ENCODE results near the gene ISCU.
A peak's percentile ranks its signal among the peaks of the same experiment; 100 is the strongest.
"Not testable (repeated sequence)": the region's sequence is repeated elsewhere in the genome, so short reads cannot be mapped to it uniquely, and the experiment has no call there.

ISCU gene

DNA sequence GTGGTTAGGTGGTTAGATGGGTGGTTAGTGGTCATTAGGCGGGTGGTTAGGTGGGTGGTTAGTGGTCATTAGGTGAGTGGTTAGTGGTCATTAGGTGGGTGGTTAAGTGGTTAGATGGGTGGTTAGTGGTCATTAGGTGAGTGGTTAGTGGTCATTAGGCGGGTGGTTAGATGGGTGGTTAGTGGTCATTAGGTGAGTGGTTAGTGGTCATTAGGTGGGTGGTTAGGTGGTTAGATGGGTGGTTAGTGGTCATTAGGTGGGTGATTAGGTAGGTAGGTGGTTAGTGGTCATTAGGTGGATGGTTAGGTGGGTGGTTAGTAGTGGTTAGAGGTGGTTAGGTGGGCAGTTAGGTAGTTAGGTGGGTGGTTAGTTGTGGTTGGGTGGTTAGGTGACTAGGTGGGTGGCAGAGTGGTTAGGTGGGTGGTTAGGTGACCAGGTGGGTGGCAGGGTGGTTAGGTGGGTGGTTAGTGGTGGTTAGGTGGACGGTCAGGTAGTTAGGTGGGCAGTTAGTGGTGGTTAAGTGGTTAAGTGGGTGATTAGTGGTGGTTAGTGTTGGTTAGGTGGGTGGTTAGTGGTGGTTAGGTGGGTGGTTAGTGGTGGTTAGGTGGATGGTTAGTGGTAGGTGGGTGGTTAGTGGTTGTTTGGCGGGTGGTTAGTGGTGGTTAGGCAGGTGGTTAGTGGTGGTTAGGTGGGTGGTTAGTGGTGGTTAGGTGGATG, 43.5 kb downstream of the ISCU start:
- no peak for DNase-seq

GRCh38 chr12:108606492-108606891, 44.1 kb downstream of the ISCU start:
- DNase-seq: no peak

- no peak for DNase-seq
Measured at GRCh38 chr12:108607981-108608600, 45.7 kb downstream of the ISCU start.

GRCh38 chr12:108608616-108609015, 46.2 kb downstream of the ISCU start:
- no peak for DNase-seq

- no peak for DNase-seq
Measured at GRCh38 chr12:108609537-108610335, 47.3 kb downstream of the ISCU start.

GRCh38 chr12:108610336-108610815, 48.0 kb downstream of the ISCU start:
- DNase-seq: no peak

DNA sequence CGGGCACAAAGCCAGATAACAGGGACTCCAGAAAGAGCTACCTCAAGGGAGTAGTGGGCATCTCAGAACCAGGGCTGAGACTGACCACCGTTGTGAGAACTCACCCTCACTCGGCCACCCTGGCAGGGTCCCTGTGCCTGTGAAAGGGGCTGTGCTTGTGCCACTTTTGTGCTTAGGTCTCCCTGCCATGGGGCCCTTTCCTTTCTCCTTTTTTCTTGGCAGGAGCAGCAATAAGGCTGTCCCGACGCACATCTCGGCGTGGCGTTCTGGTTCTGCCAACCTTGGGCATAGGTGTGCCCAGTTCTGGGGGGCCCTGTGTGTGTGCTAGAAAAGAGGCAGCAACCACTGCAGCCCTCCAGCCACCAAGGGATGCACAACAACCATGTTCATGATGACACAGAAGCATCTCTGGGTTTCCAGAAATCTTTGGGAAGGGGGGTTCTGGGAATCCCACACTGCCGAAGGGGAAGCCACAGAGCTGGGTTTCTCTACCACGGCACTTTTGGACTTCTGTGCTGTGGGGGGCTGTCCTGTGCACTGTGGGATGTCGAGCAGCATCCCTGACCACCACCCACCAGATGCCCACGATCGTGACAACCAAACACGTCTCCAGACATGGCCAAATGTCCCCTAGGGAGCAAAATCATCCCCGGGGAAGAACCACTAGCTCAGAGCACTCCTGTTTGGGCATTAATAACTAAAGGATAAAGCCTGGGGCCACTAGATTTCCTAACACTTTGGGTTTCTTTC, 48.6 kb downstream of the ISCU start:
- no peak for DNase-seq

- DNase-seq: peak; percentile 26
Measured at GRCh38 chr12:108611884-108612415, 49.6 kb downstream of the ISCU start.

DNA sequence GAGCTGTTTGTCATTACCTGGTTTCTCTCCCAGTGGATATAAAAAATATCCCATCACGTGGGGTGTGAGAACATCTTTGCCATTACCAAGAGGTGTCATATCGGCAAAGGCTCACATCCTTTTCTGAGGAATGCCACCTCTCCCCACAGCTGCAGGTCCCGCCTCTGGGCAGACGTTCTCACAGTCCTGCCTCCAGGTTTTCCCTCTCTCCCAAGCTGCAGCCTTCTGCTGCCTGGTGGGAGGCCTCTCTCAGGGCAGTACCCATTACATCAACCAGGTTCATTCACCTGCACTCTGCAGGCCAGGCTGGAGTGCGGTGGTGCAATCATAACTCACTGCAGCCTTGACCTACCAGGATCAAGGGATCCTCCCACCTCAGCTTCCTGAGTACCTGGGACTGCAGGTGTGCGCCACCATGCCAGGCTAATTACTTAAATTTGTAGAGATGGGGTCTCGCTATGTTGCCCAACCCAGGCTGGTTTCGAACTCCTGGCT, 50.4 kb downstream of the ISCU start:
- DNase-seq: no peak

DNA sequence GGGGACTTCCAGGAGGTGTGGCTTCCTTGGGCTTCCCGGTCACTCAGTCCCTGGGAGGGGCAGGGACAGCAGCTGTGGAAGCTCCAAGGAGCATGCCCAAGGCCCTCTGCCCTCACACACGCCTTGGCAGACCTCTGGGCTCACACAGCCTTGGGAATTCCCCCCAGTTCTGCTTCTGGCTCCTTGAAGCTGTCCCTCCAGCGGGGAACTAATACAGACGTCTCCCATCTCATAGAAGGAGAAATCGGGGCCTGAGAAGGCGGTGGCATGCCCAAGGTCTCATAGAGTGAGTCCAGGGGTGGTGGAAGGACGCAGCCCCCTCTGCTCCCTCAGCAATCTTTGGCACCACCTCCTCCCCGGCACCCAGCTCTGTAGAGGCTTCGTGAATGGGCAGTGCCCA, 51.2 kb downstream of the ISCU start:
- no peak for DNase-seq

GRCh38 chr12:108614041-108614440, 51.6 kb downstream of the ISCU start:
- no peak for DNase-seq

DNA sequence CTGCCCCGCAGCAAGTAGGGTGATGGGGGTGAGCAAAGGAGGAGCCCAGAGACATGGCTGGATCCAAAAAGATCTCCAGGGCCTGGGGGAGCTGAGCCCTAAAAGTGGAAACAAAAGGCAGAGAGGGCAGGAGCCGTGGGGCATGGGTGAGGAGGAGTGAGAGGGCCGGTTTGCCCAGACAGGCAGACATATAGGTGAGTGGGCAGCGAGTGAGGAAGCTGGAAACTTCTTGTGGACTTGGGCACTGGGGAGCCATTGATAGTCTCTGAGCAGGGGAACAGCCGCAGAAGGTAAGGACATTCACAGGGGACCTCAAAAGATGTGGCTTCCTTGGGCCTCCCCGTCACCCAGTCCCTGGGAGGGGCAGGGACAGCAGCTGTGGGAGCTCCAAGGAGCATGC, 52.2 kb downstream of the ISCU start:
- DNase-seq: no peak

- DNase-seq: no peak
Measured at GRCh38 chr12:108615918-108616317, 53.5 kb downstream of the ISCU start.

- no peak for DNase-seq
Measured at GRCh38 chr12:108616359-108616758, 54.0 kb downstream of the ISCU start.

- peak; percentile 65 for DNase-seq
Measured at GRCh38 chr12:108616941-108617858, 54.8 kb downstream of the ISCU start.

- DNase-seq: peak; percentile 66
Measured at GRCh38 chr12:108618079-108618952, 55.9 kb downstream of the ISCU start.

GRCh38 chr12:108618953-108619274, 56.5 kb downstream of the ISCU start:
- DNase-seq: not testable (repeated sequence)
